WTC11 (cell line): ENCODE measurements around the gene MVD.

ENCODE experiments used
- AFF4 ChIP-seq: sonication (generic); formaldehyde crosslinking; IDR thresholded peaks from 2 replicates; pipeline ENCODE4 v1.8.1; 2023; ENCODE audit warnings: mild to moderate bottlenecking, missing genetic modification reagents, borderline replicate concordance
- CREM ChIP-seq: sonication (generic); formaldehyde crosslinking; IDR thresholded peaks from 2 replicates; pipeline ENCODE4 v1.8.1; 2022; ENCODE audit warnings: mild to moderate bottlenecking, missing genetic modification reagents, moderate library complexity
- CTCF ChIP-seq: fragments of 200-600 bp; IDR thresholded peaks from 2 replicates; pipeline ENCODE4 v1.8.0; 2022; ENCODE audit warnings: antibody characterized with exemption
- ELF4 ChIP-seq: sonication (generic); formaldehyde crosslinking; IDR thresholded peaks from 2 replicates; pipeline ENCODE4 v1.8.1; 2022; ENCODE audit warnings: low read depth, mild to moderate bottlenecking, moderate library complexity, missing genetic modification reagents
- FOXJ3 ChIP-seq: sonication (generic); formaldehyde crosslinking; IDR thresholded peaks from 2 replicates; pipeline ENCODE4 v1.9.0; 2021; ENCODE audit warnings: missing genetic modification reagents, mild to moderate bottlenecking, borderline replicate concordance
- MAX ChIP-seq: sonication (generic); formaldehyde crosslinking; IDR thresholded peaks from 2 replicates; pipeline ENCODE4 v1.8.0; 2022; ENCODE audit warnings: mild to moderate bottlenecking, missing genetic modification reagents
- NR3C1 ChIP-seq: sonication (generic); formaldehyde crosslinking; conservative IDR thresholded peaks from 2 replicates; pipeline ENCODE4 v1.8.1; 2023; ENCODE audit warnings: low read depth, mild to moderate bottlenecking, missing genetic modification reagents
- SP1 ChIP-seq: sonication (generic); formaldehyde crosslinking; conservative IDR thresholded peaks from 2 replicates; pipeline ENCODE4 v1.8.1; 2022; ENCODE audit warnings: missing genetic modification reagents
- TCF7 ChIP-seq: sonication (generic); formaldehyde crosslinking; IDR thresholded peaks from 2 replicates; pipeline ENCODE4 v1.8.0; 2022; ENCODE audit warnings: mild to moderate bottlenecking, low read depth, missing genetic modification reagents, moderate library complexity
- TP53 ChIP-seq: sonication (generic); formaldehyde crosslinking; IDR thresholded peaks from 2 replicates; pipeline ENCODE4 v1.8.1; 2023; ENCODE audit warnings: mild to moderate bottlenecking, missing genetic modification reagents
- ZNF281 ChIP-seq: sonication (generic); formaldehyde crosslinking; IDR thresholded peaks from 2 replicates; pipeline ENCODE4 v1.8.0; 2023; ENCODE audit warnings: mild to moderate bottlenecking, missing genetic modification reagents
- ZNF512 ChIP-seq: sonication (generic); formaldehyde crosslinking; IDR thresholded peaks from 2 replicates; pipeline ENCODE4 v1.8.1; 2022; ENCODE audit warnings: missing genetic modification reagents, borderline replicate concordance

- TF ChIP-seq CTCF (no peak), ZNF512 (no peak), MAX (no peak), AFF4 (CRISPR knock-in tag) (no peak), SP1 (CRISPR knock-in tag) (no peak), ZNF281 (CRISPR knock-in tag) (no peak), ELF4 (CRISPR knock-in tag) (no peak), TCF7 (CRISPR knock-in tag) (no peak), TP53 (CRISPR knock-in tag) (no peak), FOXJ3 (CRISPR knock-in tag) (no peak), NR3C1 (no peak), CREM (CRISPR knock-in tag) (no peak)
Measured at GRCh38 chr16:88655733-88656281, 7.1 kb downstream of the MVD start.
